ENCODE measurements around the gene SMARCD1. TPM values are rescaled to one million over a fixed set of nuclear protein-coding genes. Genes with fewer than 3 reads are reported as not detected.

Gene SMARCD1
- total RNA-seq, 1 experiment from 2014 or later: 84.9 TPM

DNA sequence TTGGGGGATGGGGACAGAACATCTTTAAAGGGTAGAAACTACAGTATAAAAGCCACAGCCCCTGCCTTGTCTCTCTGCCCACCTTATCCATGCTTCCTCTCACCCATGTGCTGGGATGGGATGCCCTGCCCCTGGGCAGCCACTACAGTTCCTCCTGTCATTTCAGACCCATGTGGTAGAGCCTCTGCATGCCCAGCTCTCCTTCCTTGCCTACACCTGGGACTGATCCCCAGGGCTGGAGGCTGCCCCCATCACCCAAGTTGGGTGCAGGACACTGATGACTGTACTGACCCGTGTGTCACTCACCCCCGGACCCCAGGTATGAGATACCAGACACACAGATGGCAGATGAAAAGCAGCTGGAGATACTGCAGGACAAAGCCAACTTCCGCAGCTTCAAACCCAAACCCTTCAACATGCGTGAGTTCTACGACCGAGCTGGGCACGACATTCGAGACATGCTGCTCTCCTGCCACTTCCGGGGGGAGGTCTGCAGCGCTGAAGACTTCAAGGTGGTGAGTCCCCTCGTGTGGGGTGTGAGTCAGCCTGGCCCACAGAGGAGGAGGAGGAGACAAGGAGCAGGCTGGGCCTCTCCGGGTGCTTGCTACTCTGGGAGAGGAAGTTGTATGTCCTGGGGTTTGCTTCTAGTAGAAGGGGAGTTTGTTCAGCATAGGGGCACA, 25.6 kb upstream of the SMARCD1 start:
- DNase-seq (ENCODE audit: low read depth, low spot score) (no peak), ATAC-seq (no peak)
- Histone ChIP-seq H3K4me3 (ENCODE audit: low read depth in 2 of 2, low read length in 2 of 2) (no peak overlapping the region), H3K27ac (ENCODE audit: low read length) (no peak overlapping the region), H3K4me1 (ENCODE audit: control insufficient read depth, insufficient read depth, low read length) (peaks cover 13% of the 10 kb centered on the region), H3K27me3 (ENCODE audit: control insufficient read depth, insufficient read depth, low read length) (0 out of 2 replicates have a peak, but pooled peaks cover 4% of the 10 kb centered on the region), H3K9me3 (ENCODE audit: control insufficient read depth, insufficient read depth, low read depth, low read length) (no peaks in the 10 kb centered on the region), H3K36me3 (ENCODE audit: control insufficient read depth, insufficient read depth, low read length) (no peaks in the 10 kb centered on the region)
- ChIA-PET POLR2A (no interaction called here), CTCF (interaction anchor here (0.5 to 0.9 kb wide), 2 partner anchors 24 to 61 kb away, joined by 4 read pairs; no protein-coding TSS in a partner anchor)
- no TSS peak for BruUV-seq (replicated peaks)
- TF ChIP-seq, protein P1, sequence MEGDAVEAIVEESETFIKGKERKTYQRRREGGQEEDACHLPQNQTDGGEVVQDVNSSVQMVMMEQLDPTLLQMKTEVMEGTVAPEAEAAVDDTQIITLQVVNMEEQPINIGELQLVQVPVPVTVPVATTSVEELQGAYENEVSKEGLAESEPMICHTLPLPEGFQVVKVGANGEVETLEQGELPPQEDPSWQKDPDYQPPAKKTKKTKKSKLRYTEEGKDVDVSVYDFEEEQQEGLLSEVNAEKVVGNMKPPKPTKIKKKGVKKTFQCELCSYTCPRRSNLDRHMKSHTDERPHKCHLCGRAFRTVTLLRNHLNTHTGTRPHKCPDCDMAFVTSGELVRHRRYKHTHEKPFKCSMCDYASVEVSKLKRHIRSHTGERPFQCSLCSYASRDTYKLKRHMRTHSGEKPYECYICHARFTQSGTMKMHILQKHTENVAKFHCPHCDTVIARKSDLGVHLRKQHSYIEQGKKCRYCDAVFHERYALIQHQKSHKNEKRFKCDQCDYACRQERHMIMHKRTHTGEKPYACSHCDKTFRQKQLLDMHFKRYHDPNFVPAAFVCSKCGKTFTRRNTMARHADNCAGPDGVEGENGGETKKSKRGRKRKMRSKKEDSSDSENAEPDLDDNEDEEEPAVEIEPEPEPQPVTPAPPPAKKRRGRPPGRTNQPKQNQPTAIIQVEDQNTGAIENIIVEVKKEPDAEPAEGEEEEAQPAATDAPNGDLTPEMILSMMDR (IDR thresholded peaks at IDR 0.05): no peak
- TF ChIP-seq, protein P2, sequence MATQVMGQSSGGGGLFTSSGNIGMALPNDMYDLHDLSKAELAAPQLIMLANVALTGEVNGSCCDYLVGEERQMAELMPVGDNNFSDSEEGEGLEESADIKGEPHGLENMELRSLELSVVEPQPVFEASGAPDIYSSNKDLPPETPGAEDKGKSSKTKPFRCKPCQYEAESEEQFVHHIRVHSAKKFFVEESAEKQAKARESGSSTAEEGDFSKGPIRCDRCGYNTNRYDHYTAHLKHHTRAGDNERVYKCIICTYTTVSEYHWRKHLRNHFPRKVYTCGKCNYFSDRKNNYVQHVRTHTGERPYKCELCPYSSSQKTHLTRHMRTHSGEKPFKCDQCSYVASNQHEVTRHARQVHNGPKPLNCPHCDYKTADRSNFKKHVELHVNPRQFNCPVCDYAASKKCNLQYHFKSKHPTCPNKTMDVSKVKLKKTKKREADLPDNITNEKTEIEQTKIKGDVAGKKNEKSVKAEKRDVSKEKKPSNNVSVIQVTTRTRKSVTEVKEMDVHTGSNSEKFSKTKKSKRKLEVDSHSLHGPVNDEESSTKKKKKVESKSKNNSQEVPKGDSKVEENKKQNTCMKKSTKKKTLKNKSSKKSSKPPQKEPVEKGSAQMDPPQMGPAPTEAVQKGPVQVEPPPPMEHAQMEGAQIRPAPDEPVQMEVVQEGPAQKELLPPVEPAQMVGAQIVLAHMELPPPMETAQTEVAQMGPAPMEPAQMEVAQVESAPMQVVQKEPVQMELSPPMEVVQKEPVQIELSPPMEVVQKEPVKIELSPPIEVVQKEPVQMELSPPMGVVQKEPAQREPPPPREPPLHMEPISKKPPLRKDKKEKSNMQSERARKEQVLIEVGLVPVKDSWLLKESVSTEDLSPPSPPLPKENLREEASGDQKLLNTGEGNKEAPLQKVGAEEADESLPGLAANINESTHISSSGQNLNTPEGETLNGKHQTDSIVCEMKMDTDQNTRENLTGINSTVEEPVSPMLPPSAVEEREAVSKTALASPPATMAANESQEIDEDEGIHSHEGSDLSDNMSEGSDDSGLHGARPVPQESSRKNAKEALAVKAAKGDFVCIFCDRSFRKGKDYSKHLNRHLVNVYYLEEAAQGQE (IDR thresholded peaks at IDR 0.05; ENCODE audit: insufficient read depth in 1 of 2, low read depth in 2 of 2, low read length in 1 of 2): no peak
- TF ChIP-seq TCF7L2 (IDR thresholded peaks at IDR 0.05; ENCODE audit: low read depth, low read length): no peak
- no peak for TF ChIP-seq SIN3A (IDR thresholded peaks at IDR 0.05; ENCODE audit: borderline replicate concordance, insufficient read depth, low read depth, low read length)
- TF ChIP-seq POLR2AphosphoS5 (IDR thresholded peaks at IDR 0.05; ENCODE audit: low read depth, low read length): no peak
- intact Hi-C loops (cut with micrococcal nuclease; ENCODE audit: unreplicated experiment) (loop anchor here (5.0 to 10.0 kb wide), 2 partner anchors 92 to 195 kb away; no protein-coding TSS in a partner anchor), in situ Hi-C loops (cut with HindIII; ENCODE audit: low pct_unique_long_range_greater_than_20kb, low sequenced_read_pairs) (no loop called here)

DNA sequence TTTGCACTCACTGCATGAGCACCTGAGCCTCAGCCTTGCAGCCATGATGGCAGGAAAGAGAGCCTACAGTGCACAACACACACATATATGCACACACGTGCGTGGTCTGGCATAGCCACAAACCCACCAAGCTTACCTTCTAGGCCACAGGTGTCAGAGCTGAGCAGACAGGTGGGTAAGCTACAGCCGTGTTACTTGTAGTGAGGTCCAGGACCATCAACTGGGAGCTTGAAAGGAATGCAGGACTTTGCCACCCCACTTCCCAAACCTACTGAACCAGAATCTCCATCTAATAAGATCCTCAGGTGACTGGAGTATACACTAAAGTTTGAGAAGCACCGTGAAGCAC, 25.0 kb upstream of the SMARCD1 start:
- H3K4me1 ChIP-seq (ENCODE audit: control insufficient read depth, insufficient read depth, low read length): peaks cover 13% of the 10 kb centered on the region
- in situ Hi-C loops (cut with HindIII; ENCODE audit: low pct_unique_long_range_greater_than_20kb, low sequenced_read_pairs) (no loop called here), intact Hi-C loops (cut with micrococcal nuclease; ENCODE audit: unreplicated experiment) (no loop called here)
- DNase-seq (ENCODE audit: low read depth, low spot score): no peak
- ATAC-seq: no peak
- BruUV-seq (replicated peaks): no TSS peak
- no peak overlapping the region for H3K27ac ChIP-seq (ENCODE audit: low read length)
- CTCF ChIA-PET: interaction anchor here (0.5 kb wide), 1 partner anchor 62 kb away, joined by 4 read pairs; no protein-coding TSS in a partner anchor
- no peaks in the 10 kb centered on the region for H3K36me3 ChIP-seq (ENCODE audit: control insufficient read depth, insufficient read depth, low read length)
- TF ChIP-seq SIN3A (IDR thresholded peaks at IDR 0.05; ENCODE audit: borderline replicate concordance, insufficient read depth, low read depth, low read length) (no peak), TCF7L2 (IDR thresholded peaks at IDR 0.05; ENCODE audit: low read depth, low read length) (no peak), POLR2AphosphoS5 (IDR thresholded peaks at IDR 0.05; ENCODE audit: low read depth, low read length) (no peak)
- TF ChIP-seq, protein P2 (IDR thresholded peaks at IDR 0.05; ENCODE audit: insufficient read depth in 1 of 2, low read depth in 2 of 2, low read length in 1 of 2): no peak
- TF ChIP-seq, protein P1 (IDR thresholded peaks at IDR 0.05): no peak
- no peaks in the 10 kb centered on the region for H3K9me3 ChIP-seq (ENCODE audit: control insufficient read depth, insufficient read depth, low read depth, low read length)
- POLR2A ChIA-PET: no interaction called here
- no peak overlapping the region for H3K4me3 ChIP-seq (ENCODE audit: low read depth in 2 of 2, low read length in 2 of 2)
- H3K27me3 ChIP-seq (ENCODE audit: control insufficient read depth, insufficient read depth, low read length): 0 out of 2 replicates have a peak, but pooled peaks cover 4% of the 10 kb centered on the region

All from Panc1 (cell line).